GM21786 (cell line): ENCODE results near the gene RIMBP3C.
"Not testable (repeated sequence)": the region's sequence is repeated elsewhere in the genome, so short reads cannot be mapped to it uniquely, and the experiment has no call there.

Source experiments
- ATAC-seq: cut with Tn5 transposase; IDR thresholded peaks from one replicate; pipeline ENCODE4 v1.9.1; 2021; ENCODE audit not compliant: unreplicated experiment

RIMBP3C gene

GRCh38 chr22:21579474-21579851, 28.2 kb upstream of the RIMBP3C start:
- ATAC-seq: no peak

GRCh38 chr22:21573750-21574494, 22.7 kb upstream of the RIMBP3C start:
- ATAC-seq: no peak

- ATAC-seq: no peak
These were observed 22.1 kb upstream of the RIMBP3C start for GRCh38 chr22:21573293-21573734.

DNA sequence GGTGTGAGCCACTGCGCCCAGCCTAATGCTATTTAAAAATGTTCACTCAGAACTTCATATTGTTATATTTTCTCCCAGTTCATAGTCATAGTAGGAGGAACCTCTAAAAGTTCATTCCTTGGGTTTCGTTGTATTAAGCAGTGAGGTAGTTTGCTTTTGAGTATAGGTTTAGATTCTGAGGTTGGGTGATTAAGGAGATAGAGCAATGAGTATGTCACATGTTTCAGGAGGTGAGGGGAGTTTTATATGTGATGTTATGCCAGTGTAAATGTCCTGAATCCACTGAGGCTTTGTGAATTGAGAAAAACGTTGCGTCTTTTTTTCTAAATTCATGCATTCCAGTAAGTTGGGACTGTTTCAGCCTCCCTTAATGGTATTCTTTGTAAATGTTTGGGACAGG, 20.4 kb upstream of the RIMBP3C start:
- ATAC-seq: no peak

GRCh38 chr22:21570398-21570797, 19.1 kb upstream of the RIMBP3C start:
- ATAC-seq: no peak

DNA sequence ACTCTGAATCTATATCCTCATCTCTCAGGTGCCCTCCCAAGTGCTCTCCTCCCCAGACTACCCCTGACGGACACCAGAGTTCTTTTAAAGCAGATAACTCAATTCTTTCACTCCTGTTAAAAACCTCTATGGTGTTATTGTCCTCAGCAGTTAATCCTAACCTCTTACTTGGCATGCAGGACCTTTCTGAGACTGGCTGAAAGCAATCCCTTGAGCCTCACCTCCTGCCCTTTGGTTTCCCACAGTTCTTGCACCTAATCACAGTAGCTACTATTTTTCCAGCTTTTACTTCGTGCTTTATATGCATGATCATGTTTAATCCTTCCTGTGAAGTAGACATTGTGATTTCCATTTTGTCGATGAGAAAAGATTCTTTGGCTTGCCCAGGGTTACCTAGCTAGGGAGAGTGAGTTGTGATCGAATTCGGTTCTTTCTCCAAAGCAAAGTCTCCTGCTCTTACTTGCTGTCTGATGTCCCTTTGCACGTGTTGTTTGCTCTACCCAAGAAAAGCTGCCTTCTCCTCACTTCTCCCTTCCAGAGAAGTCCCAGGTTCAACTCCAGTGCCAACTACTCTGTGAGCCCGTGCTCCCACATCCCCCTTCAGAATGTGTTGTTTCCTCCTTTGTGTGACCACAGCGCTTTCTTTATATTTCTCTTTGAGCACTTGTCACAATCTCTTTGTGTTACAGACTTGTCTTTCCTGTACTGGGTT, 18.4 kb upstream of the RIMBP3C start:
- ATAC-seq: no peak

- ATAC-seq: not testable (repeated sequence)
These were observed 17.8 kb upstream of the RIMBP3C start for GRCh38 chr22:21569076-21569427.

- ATAC-seq: no peak
These were observed 17.2 kb upstream of the RIMBP3C start for GRCh38 chr22:21568347-21569075.

GRCh38 chr22:21567456-21568346, 16.4 kb upstream of the RIMBP3C start, which contains the start of gene UBE2L3:
UBE2L3 (plus strand) TSS chr22:21567714; CDS start chr22:21567745, 31 bp downstream.
- ATAC-seq: no peak

- no peak for ATAC-seq
These were observed 13.2 kb upstream of the RIMBP3C start for GRCh38 chr22:21564411-21564810.

GRCh38 chr22:21563912-21564311, 12.7 kb upstream of the RIMBP3C start:
- no peak for ATAC-seq

- not testable (repeated sequence) for ATAC-seq
These were observed 9.4 kb upstream of the RIMBP3C start for GRCh38 chr22:21560657-21561056.

- ATAC-seq: not testable (repeated sequence)
These were observed 8.3 kb upstream of the RIMBP3C start for GRCh38 chr22:21559345-21560125.

DNA sequence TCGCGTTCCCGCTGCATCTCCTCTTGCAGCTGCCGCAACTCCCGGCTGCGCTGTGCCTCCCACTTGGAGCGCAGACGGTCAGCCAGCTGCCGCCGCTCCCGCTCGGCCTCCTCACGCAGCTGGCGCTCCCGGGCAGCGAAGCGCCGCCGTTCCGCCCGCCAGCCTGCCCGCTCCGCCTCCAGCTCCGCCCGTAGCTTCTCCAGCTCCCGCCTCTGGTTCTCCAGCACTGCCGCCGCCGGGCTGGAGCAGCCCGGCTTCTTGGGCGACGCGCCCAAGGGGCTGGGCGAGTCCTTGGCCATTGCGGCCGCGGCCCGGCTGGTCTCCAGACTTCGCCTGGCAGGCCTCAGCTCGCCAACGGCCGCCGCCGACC, 598 bp downstream of the RIMBP3C start:
- ATAC-seq: peak; percentile 14

DNA sequence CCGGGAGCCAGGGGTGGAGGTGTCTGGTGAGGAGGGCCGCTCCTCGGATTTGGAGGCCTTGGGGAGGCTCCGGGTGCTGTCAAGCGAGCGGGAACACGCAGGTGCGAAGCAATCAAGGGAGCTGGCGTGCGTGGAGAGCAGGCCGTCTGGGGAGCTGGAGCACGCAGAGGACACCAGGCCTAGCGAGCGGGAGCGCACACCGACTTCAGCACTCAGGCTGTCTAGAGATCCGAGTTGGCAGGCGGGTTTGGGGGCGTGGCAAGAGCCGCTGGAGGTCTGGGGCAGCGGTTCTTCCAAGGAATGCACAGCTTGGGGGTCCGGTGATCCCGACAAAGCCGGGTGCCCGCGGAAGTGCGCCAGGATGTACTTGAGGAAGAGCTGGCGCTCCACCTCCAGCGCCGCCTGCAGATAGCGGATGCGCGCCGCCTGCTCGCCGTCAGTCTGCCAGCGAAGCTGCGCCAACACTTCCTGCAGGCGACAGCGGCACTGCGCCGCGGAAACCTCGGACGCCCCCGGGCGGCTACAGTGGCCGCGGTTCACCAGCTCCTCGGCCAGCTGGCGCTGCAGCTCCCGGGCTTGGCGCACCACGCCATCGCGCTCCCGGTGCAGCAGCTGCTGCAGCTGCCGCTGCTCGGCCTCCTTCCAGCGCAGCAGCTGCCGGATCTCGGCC, 1.1 kb downstream of the RIMBP3C start:
- peak; percentile 62 for ATAC-seq

DNA sequence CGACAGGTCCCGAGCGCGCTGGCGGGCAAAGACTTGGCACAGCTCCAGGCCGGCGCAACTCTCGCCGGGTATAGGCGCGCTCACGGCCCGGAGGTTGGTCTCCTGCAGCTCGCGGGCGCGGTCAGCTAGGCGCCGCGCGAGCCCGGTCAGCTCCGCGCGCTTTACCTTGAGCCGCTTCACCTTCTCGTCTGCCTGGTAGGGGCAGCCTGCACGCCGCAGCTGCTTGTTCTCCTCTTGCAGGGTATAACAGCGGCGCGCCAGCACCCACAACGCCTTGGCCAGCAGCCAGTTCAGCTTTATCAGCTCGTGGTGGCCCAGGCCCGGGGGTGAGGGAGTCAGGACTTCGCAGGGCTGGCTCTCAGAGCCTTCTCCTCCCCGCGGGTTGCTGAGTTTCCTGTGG, 1.7 kb downstream of the RIMBP3C start:
- ATAC-seq: not testable (repeated sequence)

- not testable (repeated sequence) for ATAC-seq
These were observed 6.6 kb downstream of the RIMBP3C start for GRCh38 chr22:21544432-21545322.

- ATAC-seq: not testable (repeated sequence)
These were observed 11.4 kb downstream of the RIMBP3C start for GRCh38 chr22:21539862-21540261.
